ENCODE measurements around the gene SLC38A3. TPM values are rescaled to one million over a fixed set of nuclear protein-coding genes. Genes with fewer than 3 reads are reported as not detected.

SLC38A3 gene
- total and polyA plus RNA-seq, 2 experiments from 2014 or later, result 13.4 to 14.7 TPM

DNA sequence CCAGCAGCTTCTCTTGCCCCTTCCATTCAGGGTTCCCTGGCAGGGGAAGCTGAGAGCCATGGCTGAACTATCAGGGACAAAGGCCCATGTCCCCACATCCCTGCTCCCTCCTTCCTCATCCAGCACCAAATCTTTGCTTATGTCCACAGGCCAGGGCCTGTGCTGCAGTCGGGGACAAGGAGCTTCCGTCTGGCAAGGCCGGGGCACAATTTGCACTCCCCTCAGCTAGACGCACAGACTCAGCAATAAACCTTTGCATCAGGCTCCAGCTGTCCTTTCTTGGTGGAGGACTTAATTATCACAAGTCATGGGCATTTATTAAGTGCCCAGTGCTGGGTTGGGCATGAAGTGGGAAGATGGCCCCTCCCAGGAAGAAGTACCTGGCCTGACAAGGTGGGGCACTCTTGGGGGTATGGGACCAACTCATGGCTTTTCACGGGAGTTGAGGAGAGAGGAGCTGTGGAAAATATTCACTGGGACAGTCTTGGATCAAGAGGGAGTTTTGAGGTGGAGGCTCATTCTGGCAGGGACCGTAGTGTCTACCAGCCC is 8.7 kb upstream of the SLC38A3 start:
- Histone ChIP-seq H3K9me3 (ENCODE audit: low read depth) (no peaks in the 10 kb centered on the region), H3K27ac (no peak overlapping the region), H3K4me1 (ENCODE audit: low read depth) (no peaks in the 10 kb centered on the region), H3K4me3 (no peak overlapping the region), H3K27me3 (no peaks in the 10 kb centered on the region), H3K36me3 (no peaks in the 10 kb centered on the region)
- no peak for TF ChIP-seq CTCF (IDR thresholded peaks at IDR 0.05; ENCODE audit: low read depth, low read length)
- DNase-seq (ENCODE audit: low read depth in 1 of 2, low spot score in 1 of 2), result no peak

DNA sequence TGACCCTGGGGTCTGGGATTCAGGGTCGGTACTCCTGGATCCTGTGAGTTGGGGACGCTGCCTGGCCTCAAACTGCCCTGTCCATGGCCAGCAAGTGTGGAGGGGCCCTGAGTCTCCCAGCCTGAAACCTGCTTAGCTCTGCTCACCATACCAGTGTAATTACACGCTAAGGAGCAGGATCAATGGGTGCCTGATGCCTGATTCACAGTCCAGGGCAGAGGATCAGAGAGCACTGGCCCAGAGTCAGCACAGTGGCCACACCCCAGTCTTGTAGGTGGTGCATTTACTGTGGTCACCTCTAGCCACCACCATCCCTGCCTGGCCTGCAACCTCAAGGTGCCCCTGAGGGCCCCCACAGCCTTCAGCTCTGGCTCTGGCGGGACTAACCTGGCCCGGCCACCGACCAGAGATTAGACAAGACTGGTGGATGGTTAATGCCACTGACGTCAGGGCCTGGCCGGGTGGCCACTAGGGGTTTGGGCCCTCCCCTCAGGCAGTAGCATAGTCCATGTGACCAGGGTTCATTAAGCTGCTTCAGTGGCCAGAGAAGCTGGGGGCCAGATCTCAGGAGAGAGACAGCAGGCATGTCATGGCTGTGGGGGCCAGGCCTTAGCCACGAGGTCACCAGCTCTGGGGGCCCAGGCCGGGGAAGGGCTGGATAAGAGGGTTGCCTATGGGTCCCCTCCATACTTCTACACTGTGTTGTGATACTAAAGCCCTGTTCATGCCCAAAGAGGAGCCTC is 3.3 kb upstream of the SLC38A3 start:
- TF ChIP-seq CTCF (IDR thresholded peaks at IDR 0.05; ENCODE audit: low read depth, low read length), result no peak
- Histone ChIP-seq H3K36me3 (no peaks in the 10 kb centered on the region), H3K27me3 (peaks cover 8% of the 10 kb centered on the region), H3K4me1 (ENCODE audit: low read depth) (peaks cover 16% of the 10 kb centered on the region), H3K4me3 (no peak overlapping the region), H3K9me3 (ENCODE audit: low read depth) (no peaks in the 10 kb centered on the region), H3K27ac (no peak overlapping the region)
- DNase-seq (ENCODE audit: low read depth in 1 of 2, low spot score in 1 of 2), result no peak

DNA sequence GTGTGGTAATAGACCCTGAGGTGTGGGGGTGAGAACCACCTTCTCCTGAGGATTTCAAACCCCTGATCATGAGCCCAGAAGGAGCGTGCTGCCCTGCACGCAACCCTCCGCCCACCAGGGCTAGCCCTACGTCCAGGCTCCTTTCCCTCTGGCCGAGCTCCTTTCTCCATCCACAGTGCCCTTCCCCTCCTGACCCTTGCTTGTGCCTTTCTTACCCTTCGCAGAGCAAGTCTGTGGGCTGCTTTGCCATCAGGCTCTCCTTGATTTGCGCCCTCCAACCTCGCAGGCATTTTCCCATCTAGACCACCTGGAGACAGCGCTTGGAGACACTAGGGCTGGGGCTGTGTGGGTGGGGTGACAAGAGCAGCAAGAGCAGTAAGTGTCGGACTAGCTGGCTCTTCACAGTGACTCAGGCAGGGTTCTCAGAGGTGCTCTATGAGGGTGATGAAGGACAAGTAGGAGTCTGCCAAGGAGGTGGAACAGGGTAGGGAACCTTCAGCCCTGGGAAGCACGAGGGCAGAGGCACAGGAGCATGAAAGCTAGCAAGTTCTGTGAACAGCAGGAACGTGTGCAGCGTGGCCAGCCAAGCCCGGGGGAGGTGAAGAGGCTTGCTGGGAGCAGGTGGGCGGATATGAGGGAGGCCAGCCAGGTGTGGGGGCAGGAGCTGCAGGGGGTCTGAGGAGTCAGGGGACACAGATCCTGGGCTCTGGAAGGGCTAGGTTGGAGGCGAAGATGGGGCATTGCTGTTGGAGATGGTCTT is 2.5 kb upstream of the SLC38A3 start:
- Histone ChIP-seq H3K36me3 (no peaks in the 10 kb centered on the region), H3K4me3 (no peak overlapping the region), H3K9me3 (ENCODE audit: low read depth) (no peaks in the 10 kb centered on the region), H3K27ac (no peak overlapping the region), H3K27me3 (peaks cover 8% of the 10 kb centered on the region), H3K4me1 (ENCODE audit: low read depth) (peaks cover 16% of the 10 kb centered on the region)
- TF ChIP-seq CTCF (IDR thresholded peaks at IDR 0.05; ENCODE audit: low read depth, low read length), result no peak
- no peak for DNase-seq (ENCODE audit: low read depth in 1 of 2, low spot score in 1 of 2)

GRCh38 chr3:50203113-50203808 is 1.8 kb upstream of the SLC38A3 start:
- no peak for TF ChIP-seq CTCF (IDR thresholded peaks at IDR 0.05; ENCODE audit: low read depth, low read length)
- no peak for DNase-seq (ENCODE audit: low read depth in 1 of 2, low spot score in 1 of 2)
- H3K4me1 ChIP-seq (ENCODE audit: low read depth), result peaks cover 16% of the 10 kb centered on the region
- H3K4me3 ChIP-seq, result no peak overlapping the region
- no peak overlapping the region for H3K27ac ChIP-seq
- H3K36me3 ChIP-seq, result no peaks in the 10 kb centered on the region
- no peaks in the 10 kb centered on the region for H3K9me3 ChIP-seq (ENCODE audit: low read depth)
- peaks cover 8% of the 10 kb centered on the region for H3K27me3 ChIP-seq

All from cardiac muscle cell (in vitro differentiated cells and primary cell).